GM19193 (cell line): Measurements from ENCODE around the gene ST6GALNAC3.

Source experiments
- POLR2A ChIP-seq: IDR thresholded peaks from 4 replicates; pipeline ENCODE4 v1.6.1; 2011; ENCODE audit not compliant: insufficient read depth, insufficient read length; ENCODE audit errors: extremely low read depth

Gene ST6GALNAC3

GRCh38 chr1:76622774-76623528, 548.4 kb downstream of the ST6GALNAC3 start:
- TF ChIP-seq POLR2A, result no peak

GRCh38 chr1:76625886-76626678, 551.5 kb downstream of the ST6GALNAC3 start:
- TF ChIP-seq POLR2A, result no peak

GRCh38 chr1:76627498-76627897, 553.0 kb downstream of the ST6GALNAC3 start:
- no peak for TF ChIP-seq POLR2A

- no peak for TF ChIP-seq POLR2A
These were observed 553.4 kb downstream of the ST6GALNAC3 start for GRCh38 chr1:76627901-76628300.

GRCh38 chr1:76632136-76632535, 557.6 kb downstream of the ST6GALNAC3 start:
- TF ChIP-seq POLR2A, result no peak

- no peak for TF ChIP-seq POLR2A
These were observed 561.2 kb downstream of the ST6GALNAC3 start for GRCh38 chr1:76635784-76636183.

GRCh38 chr1:76639181-76639580, 564.6 kb downstream of the ST6GALNAC3 start:
- no peak for TF ChIP-seq POLR2A

- no peak for TF ChIP-seq POLR2A
These were observed 565.5 kb downstream of the ST6GALNAC3 start for GRCh38 chr1:76640092-76640491.

GRCh38 chr1:76640723-76641122, 566.2 kb downstream of the ST6GALNAC3 start:
- TF ChIP-seq POLR2A, result no peak

- TF ChIP-seq POLR2A, result no peak
These were observed 569.6 kb downstream of the ST6GALNAC3 start for GRCh38 chr1:76644139-76644538.

GRCh38 chr1:76657623-76658022, 583.1 kb downstream of the ST6GALNAC3 start:
- TF ChIP-seq POLR2A, result no peak

GRCh38 chr1:76659171-76659940, 584.8 kb downstream of the ST6GALNAC3 start:
- TF ChIP-seq POLR2A, result no peak

- no peak for TF ChIP-seq POLR2A
These were observed 587.0 kb downstream of the ST6GALNAC3 start for GRCh38 chr1:76661531-76661930.

GRCh38 chr1:76666499-76666898, 592.0 kb downstream of the ST6GALNAC3 start:
- TF ChIP-seq POLR2A, result no peak

- TF ChIP-seq POLR2A, result no peak
These were observed 593.5 kb downstream of the ST6GALNAC3 start for GRCh38 chr1:76668046-76668445.
